Measurements from ENCODE around the gene PARP11. TPM values are rescaled to one million over a fixed set of nuclear protein-coding genes. Genes with fewer than 3 reads are reported as not detected.

The PARP11 gene
- total and polyA plus RNA-seq, 2 experiments from 2014 or later, result 3.1 to 9.4 TPM

DNA sequence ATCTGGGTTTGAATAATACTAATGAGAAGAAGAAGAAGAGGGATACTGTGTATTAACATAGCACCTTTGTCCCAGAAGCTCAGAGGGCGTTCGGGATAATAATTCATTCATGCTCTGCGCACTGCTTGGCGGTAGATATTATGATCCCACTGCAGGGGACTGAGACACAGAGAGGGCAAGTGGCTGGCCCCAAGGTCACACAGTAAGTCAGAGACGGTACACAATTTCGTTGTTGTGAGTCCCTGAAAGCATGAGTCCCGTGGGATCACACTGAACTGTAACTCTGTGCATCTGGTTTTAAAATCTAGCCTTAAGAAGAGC is 47.9 kb upstream of the PARP11 start:
- Histone ChIP-seq H3K27ac (peak overlapping the region; percentile 81), H3K27me3 (no peaks in the 10 kb centered on the region), H3K36me3 (replicated peaks; ENCODE audit: insufficient read depth, low read depth) (no peaks in the 10 kb centered on the region), H2AFZ (peak overlapping the region; percentile 32), H3K4me1 (ENCODE audit: insufficient read depth) (peaks cover 26% of the 10 kb centered on the region), H3K4me2 (peak overlapping the region; percentile 70), H3K4me3 (no peak overlapping the region), H4K20me1 (ENCODE audit: insufficient read depth, poor library complexity, severe bottlenecking) (no peaks in the 10 kb centered on the region), H3K79me2 (no peaks in the 10 kb centered on the region), H3K9me3 (ENCODE audit: low read depth) (no peaks in the 10 kb centered on the region), H3K9me2 (replicated peaks; ENCODE audit: insufficient read depth) (no peaks in the 10 kb centered on the region)
- DNase-seq (ENCODE audit: low spot score), result no peak
- 74% methylated on average over 7 of the region's 7 CpGs for WGBS (ENCODE audit: low lambda C conversion rate, missing lambda C conversion rate)
- no peak for TF ChIP-seq EZH2 (IDR thresholded peaks at IDR 0.05; ENCODE audit: borderline replicate concordance)
- TF ChIP-seq, protein P1, sequence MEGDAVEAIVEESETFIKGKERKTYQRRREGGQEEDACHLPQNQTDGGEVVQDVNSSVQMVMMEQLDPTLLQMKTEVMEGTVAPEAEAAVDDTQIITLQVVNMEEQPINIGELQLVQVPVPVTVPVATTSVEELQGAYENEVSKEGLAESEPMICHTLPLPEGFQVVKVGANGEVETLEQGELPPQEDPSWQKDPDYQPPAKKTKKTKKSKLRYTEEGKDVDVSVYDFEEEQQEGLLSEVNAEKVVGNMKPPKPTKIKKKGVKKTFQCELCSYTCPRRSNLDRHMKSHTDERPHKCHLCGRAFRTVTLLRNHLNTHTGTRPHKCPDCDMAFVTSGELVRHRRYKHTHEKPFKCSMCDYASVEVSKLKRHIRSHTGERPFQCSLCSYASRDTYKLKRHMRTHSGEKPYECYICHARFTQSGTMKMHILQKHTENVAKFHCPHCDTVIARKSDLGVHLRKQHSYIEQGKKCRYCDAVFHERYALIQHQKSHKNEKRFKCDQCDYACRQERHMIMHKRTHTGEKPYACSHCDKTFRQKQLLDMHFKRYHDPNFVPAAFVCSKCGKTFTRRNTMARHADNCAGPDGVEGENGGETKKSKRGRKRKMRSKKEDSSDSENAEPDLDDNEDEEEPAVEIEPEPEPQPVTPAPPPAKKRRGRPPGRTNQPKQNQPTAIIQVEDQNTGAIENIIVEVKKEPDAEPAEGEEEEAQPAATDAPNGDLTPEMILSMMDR (IDR thresholded peaks at IDR 0.05; ENCODE audit: poor library complexity), result no peak
- no peak for TF ChIP-seq EZH2phosphoT487 (IDR thresholded peaks at IDR 0.05; ENCODE audit: low read depth, severe bottlenecking, unreplicated experiment)

DNA sequence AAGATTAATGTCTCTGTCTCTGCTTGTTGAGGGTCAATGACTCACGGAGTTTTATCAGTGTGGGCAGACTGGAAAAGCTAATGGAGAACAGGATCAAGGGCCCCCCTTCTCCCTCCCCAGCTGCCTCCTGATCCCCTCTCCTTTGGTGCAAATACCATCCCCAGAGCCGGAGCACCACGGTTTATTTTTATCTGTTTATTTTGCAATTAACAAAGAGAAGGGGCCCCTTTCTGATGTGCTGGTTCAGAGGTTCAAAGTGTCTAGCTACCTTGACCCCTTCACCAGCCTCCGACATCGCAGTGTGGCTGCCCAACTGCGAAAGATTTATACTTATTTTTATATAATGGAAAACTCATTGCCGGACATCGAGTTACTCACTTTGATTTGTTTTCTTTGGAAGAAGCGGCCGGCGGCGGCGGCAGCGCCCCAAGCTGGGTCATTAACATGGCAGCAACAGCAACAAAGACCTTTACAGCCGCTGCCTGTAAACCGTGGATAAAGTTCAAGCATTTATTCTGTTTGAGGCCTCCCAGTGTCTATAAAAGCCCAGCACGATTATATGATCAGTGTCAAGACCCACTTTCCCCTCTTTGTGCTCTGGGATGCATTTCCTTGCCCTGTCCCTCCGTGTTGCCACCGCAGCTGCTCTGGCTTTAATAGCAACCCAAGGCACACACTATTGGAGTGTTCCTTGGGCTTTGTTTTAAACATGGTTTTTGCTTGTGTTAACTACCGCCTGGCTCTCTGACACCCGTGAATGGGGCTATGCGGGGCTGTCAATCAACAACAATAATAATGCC is 47.4 kb upstream of the PARP11 start:
- Histone ChIP-seq H3K4me1 (ENCODE audit: insufficient read depth) (peaks cover 26% of the 10 kb centered on the region), H3K27ac (peak overlapping the region; percentile 81), H3K4me3 (no peak overlapping the region), H3K27me3 (no peaks in the 10 kb centered on the region), H3K36me3 (replicated peaks; ENCODE audit: insufficient read depth, low read depth) (no peaks in the 10 kb centered on the region), H3K4me2 (peak overlapping the region; percentile 70), H3K79me2 (no peaks in the 10 kb centered on the region), H3K9me3 (ENCODE audit: low read depth) (no peaks in the 10 kb centered on the region), H4K20me1 (ENCODE audit: insufficient read depth, poor library complexity, severe bottlenecking) (no peaks in the 10 kb centered on the region), H2AFZ (peak overlapping the region; percentile 32), H3K9me2 (replicated peaks; ENCODE audit: insufficient read depth) (no peaks in the 10 kb centered on the region)
- peak; percentile 45 for DNase-seq (ENCODE audit: low spot score)
- TF ChIP-seq EZH2 (IDR thresholded peaks at IDR 0.05; ENCODE audit: borderline replicate concordance), result no peak
- TF ChIP-seq EZH2phosphoT487 (IDR thresholded peaks at IDR 0.05; ENCODE audit: low read depth, severe bottlenecking, unreplicated experiment), result no peak
- TF ChIP-seq, protein P1 (IDR thresholded peaks at IDR 0.05; ENCODE audit: poor library complexity), result no peak
- 28% methylated on average over 22 of the region's 22 CpGs for WGBS (ENCODE audit: low lambda C conversion rate, missing lambda C conversion rate)

DNA sequence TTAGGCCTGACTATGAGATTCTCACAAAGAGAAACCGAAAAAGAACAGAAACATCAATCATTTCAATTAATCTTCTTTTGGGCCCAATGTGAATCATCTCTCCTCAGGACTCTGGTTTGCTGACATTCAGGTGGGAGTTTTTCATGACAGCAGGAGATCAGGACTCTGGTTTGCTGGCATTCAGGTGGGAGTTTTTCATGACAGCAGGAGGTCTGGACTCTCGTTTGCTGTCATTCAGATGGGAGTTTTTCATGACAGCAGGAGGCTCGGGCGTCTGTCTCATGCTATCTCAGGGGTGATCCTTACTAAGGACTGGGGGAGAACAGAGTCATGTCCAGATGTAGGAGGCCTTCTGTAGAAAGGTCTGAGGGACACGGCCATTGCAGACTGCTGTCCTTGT is 40.1 kb upstream of the PARP11 start:
- WGBS (ENCODE audit: low lambda C conversion rate, missing lambda C conversion rate), result 61% methylated on average over 5 of the region's 5 CpGs
- Histone ChIP-seq H3K27me3 (no peaks in the 10 kb centered on the region), H3K9me2 (replicated peaks; ENCODE audit: insufficient read depth) (no peaks in the 10 kb centered on the region), H3K27ac (no peak overlapping the region), H2AFZ (no peak overlapping the region), H3K4me2 (no peak overlapping the region), H3K36me3 (replicated peaks; ENCODE audit: insufficient read depth, low read depth) (no peaks in the 10 kb centered on the region), H4K20me1 (ENCODE audit: insufficient read depth, poor library complexity, severe bottlenecking) (no peaks in the 10 kb centered on the region), H3K79me2 (no peaks in the 10 kb centered on the region), H3K9me3 (ENCODE audit: low read depth) (no peaks in the 10 kb centered on the region), H3K4me1 (ENCODE audit: insufficient read depth) (no peaks in the 10 kb centered on the region), H3K4me3 (no peak overlapping the region)
- no peak for DNase-seq (ENCODE audit: low spot score)
- TF ChIP-seq EZH2phosphoT487 (IDR thresholded peaks at IDR 0.05; ENCODE audit: low read depth, severe bottlenecking, unreplicated experiment) (no peak), EZH2 (IDR thresholded peaks at IDR 0.05; ENCODE audit: borderline replicate concordance) (no peak)
- TF ChIP-seq, protein P1 (IDR thresholded peaks at IDR 0.05; ENCODE audit: poor library complexity), result no peak

Measured in hepatocyte (in vitro differentiated cells).